HuH-7.5 (cell line): ENCODE data around the gene MYO3B.
"Not testable (repeated sequence)": the region's sequence is repeated elsewhere in the genome, so short reads cannot be mapped to it uniquely, and the experiment has no call there.

Source experiments
- DNase-seq: peaks from one replicate; pipeline ENCODE4 v3.0.0; 2011; ENCODE audit warnings: low spot score

Gene MYO3B

GRCh38 chr2:170341684-170342623 is 164.0 kb downstream of the MYO3B start:
- DNase-seq: no peak

- DNase-seq: no peak
These were observed 166.9 kb downstream of the MYO3B start for GRCh38 chr2:170344663-170345346.

GRCh38 chr2:170345607-170346006 is 167.7 kb downstream of the MYO3B start:
- DNase-seq: no peak

- DNase-seq: not testable (repeated sequence)
These were observed 171.3 kb downstream of the MYO3B start for GRCh38 chr2:170349269-170349668.

- no peak for DNase-seq
These were observed 173.2 kb downstream of the MYO3B start for GRCh38 chr2:170350929-170351826.

- DNase-seq: no peak
These were observed 175.8 kb downstream of the MYO3B start for GRCh38 chr2:170353723-170354122.

- DNase-seq: no peak
These were observed 176.4 kb downstream of the MYO3B start for GRCh38 chr2:170354388-170354787.

GRCh38 chr2:170354855-170355780 is 177.2 kb downstream of the MYO3B start:
- DNase-seq: no peak

GRCh38 chr2:170359466-170359865 is 181.5 kb downstream of the MYO3B start:
- DNase-seq: no peak

GRCh38 chr2:170360546-170361089 is 182.7 kb downstream of the MYO3B start:
- no peak for DNase-seq

GRCh38 chr2:170361090-170361936 is 183.4 kb downstream of the MYO3B start:
- DNase-seq: peak; percentile 22

GRCh38 chr2:170362313-170362870 is 184.4 kb downstream of the MYO3B start:
- DNase-seq: no peak

GRCh38 chr2:170362871-170363631 is 185.1 kb downstream of the MYO3B start:
- DNase-seq: no peak

- no peak for DNase-seq
These were observed 187.1 kb downstream of the MYO3B start for GRCh38 chr2:170365003-170365402.

- no peak for DNase-seq
These were observed 187.7 kb downstream of the MYO3B start for GRCh38 chr2:170365686-170366085.

GRCh38 chr2:170368370-170368769 is 190.4 kb downstream of the MYO3B start:
- DNase-seq: no peak

- no peak for DNase-seq
These were observed 191.3 kb downstream of the MYO3B start for GRCh38 chr2:170369228-170369627.

- DNase-seq: no peak
These were observed 191.9 kb downstream of the MYO3B start for GRCh38 chr2:170369894-170370293.
